ENCODE results near the gene SULT1E1.

Gene SULT1E1, protein sequence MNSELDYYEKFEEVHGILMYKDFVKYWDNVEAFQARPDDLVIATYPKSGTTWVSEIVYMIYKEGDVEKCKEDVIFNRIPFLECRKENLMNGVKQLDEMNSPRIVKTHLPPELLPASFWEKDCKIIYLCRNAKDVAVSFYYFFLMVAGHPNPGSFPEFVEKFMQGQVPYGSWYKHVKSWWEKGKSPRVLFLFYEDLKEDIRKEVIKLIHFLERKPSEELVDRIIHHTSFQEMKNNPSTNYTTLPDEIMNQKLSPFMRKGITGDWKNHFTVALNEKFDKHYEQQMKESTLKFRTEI

DNA sequence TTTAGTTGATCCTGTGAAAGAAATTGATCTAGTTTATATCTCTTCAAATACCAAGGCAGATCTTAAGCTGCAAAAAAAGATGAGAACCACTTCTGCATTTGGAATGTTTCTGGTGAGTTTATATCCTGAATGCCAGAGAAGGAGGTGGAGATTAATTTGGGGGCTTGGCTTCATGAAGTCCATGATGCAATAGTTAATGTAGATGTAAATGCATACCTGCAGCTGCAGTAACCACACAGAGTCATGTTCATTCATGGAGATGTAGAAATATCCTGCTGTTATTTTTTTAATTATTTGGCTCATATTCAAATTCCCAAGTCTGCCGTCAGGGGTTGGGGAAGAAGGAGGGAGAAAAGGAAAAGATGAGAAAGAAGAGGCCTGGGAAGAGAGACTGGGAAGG lies at the start of gene SULT1E1:
Gene SULT1E1 (minus strand): TSS at position 94 of the 400 bp plus-strand sequence. CDS start 2,501 bp downstream, outside the sequence.
- no peak for FAIRE-seq

DNA sequence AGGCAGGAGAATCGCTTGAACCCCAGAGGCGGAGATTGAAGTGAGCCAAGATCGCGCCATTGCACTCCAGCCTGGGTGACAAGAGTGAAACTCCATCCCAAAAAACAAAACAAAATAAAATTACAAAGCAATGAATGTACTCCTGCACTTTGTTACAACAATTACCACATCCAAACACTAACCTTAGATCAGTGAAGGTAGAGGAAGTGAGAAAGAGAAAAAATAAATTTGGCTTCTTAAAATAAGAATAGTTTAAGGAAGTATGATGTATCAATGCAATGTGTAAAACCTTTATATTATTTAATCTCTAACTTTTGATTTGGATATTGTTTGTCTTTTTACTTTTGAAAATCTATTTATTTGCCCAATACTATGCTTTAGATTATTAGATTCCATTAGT lies 49.2 kb upstream of the SULT1E1 start:
- FAIRE-seq = no peak

DNA sequence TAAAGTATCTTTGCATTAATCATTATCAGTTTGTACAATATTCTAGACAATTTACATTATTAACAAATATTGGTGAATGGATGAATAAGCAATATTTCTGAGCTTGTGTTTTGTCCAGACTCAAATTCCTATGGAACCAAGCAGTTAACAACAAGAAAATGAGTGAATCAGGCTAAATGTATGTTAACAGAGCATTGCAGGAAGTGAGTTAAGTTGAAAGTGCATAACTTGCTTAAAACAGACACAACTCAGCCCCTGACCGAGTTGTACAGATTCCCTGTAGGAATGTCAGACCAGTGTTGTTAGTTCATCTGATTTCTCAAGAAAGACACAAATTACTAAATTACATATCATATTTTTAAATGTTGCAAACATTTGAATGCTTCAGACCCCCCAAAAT lies 47.2 kb upstream of the SULT1E1 start:
- no peak for FAIRE-seq

DNA sequence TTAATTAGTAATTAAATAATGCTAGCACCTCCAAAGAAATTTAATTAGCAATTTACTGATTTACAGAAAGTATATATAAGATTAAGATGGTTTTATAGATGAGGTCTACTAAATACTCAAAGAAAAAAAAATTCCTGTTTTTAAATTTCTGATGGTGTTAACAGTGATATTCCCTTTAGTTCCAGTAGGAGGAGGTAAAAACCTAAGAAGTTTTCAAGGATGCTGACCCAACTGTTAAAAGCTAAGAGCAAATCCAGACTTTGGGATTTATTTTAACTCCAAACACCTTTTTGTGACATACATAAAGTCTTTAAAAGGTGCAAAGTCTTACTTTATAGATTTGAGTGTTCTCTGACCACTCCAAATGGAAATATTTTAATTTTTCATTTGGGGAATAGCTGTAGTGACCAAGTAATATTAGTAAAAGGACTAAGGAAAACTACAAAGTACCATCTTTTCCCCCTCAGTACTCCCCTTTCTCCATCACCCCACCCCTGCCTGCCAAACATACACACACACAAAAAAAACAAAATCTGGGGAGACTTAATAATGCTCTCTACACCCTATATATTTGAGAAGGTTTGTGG lies 36.7 kb upstream of the SULT1E1 start:
- peak; percentile 86 for FAIRE-seq

DNA sequence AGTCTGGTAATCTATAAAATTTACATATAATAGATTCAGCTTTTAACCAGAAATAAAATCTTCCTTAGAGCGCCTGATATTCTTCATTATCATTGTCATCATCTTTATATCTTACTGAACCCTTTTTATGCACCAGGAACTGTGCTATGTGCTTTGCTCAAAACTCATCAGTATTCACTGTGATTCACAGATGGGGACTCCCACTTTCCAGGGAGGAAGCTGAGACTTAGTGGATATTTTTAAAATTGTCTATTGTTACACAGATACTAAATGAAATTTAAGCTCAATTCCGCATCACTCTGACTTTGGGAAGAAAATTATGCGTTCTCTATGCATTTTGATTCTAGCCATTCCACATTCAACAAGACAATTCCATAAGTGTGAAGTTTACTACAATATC lies 34.8 kb upstream of the SULT1E1 start:
- FAIRE-seq = no peak

DNA sequence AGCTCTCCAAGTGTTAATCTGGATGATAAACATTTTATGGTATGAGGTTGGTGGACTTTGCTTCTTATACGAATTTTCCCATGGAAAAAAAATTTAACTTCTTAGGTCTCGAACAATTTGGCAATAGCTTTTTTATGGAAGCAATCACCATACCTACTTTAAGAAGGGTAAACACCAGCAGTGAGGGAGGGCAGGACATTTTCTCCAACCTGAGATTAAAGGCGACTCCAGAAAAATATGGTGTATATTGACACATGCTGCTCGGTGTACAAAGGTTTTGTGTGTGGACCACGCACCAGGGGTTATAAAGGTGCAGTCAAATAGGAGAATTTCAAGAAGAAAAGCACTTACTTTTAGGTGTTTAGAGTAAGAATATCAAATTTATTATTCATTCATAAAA lies 34.2 kb upstream of the SULT1E1 start:
- no peak for FAIRE-seq

DNA sequence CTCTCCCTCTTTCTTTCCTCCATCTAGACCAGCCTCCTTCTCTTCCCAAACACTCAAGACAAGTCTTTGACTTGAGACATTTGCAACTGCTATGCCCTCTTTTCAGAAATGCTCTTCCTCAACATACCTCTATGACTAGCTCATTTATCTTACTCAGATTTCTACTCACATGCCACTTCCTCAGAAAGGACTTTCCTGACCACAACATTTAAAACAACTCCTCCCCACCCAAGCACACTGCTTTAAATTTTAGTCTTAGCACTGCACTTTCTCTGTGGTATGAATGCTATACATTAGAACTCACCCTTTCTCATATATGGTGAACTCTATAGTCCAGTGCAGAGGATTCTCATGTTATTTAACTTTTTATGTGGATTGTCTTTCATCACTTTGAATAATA lies 28.4 kb upstream of the SULT1E1 start:
- no peak for FAIRE-seq

- FAIRE-seq = no peak
These were observed 22.2 kb upstream of the SULT1E1 start for GRCh38 chr4:69882150-69882549.

DNA sequence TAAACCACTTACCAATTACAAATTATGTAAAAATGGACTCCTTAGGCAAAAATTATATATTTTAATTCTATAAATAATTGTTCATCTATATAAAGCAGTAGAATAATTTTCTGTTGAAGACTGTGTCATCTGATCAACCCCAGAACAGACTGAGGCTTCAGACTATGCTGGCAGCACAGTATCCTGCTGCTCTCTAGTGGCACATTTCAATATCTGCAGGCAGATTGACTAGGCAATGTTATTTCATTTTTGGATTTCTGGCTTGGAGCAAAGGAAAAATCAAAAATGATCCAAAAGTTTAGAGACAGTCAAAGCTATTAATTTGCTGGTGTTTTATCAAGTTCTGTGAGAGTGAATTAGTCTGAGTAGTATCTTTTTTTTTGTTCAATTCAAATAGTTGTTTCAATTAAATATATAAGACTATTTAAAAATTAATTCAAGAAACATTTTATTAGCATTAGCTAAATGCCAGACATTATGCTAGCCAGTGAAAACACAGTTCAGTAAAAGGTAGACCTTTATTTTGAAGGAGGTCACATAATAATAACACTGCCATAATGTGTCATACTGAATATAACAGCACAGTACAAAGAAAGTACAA lies 21.3 kb upstream of the SULT1E1 start:
- peak; percentile 86 for FAIRE-seq

GRCh38 chr4:69878250-69878649 lies 18.3 kb upstream of the SULT1E1 start:
- no peak for FAIRE-seq

DNA sequence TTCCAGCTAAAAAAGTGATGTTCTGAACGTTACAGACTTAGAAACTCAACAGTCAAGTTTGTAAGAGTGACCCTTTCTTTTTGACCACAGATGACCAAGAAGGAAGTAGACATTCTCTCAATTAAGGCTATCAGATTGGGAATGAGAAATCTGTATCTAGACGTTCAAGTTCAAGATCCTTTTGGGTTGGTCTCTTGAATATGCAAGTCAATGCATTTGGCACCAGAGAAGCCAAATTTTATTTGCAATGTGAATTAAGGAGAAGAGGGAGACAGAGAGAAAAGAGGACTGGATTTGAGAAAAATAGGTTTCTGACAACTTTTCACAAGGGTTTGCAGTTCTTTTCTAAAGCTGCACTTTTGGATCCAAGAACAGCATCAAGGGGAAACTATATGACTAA lies 17.5 kb upstream of the SULT1E1 start:
- FAIRE-seq = no peak

DNA sequence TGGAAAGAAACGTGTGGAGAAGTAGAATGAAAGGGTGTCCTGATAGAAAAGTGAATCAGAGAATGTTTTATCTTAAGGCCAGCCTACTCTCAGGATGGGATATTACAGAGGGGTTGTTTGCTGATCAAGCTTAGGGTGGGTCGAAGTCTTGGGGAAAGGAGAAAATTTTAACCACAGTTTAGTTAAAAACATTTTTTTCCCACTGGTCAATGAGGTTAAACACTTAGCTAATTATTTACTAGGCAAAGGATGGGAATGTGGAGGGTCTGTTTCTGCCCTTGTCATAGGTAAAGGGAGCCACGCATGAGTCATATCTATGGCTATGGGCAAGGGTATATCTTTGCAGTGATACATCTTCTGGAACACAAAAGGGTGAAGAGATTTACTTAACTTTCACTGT lies 16.1 kb upstream of the SULT1E1 start:
- no peak for FAIRE-seq

DNA sequence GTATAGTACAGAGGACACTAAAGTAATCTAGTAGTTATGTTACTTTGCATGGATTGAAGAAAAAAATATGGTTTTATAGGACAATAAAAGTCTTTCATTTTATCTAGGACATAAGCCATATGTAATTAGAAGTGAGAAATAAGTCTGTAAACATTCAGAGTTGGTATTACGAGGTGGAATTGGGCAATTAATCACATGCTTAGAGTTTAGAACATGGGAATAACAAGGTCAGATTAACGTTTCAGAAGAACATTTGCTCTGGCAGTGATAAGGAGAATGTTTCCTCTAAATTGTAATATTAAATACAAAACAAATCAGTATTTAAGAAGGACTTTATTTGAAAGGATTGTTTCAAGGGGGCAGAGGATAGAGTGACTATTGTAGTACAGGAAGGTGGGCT lies 15.6 kb upstream of the SULT1E1 start:
- no peak for FAIRE-seq

GRCh38 chr4:69874507-69874906 lies 14.6 kb upstream of the SULT1E1 start:
- no peak for FAIRE-seq

GRCh38 chr4:69861756-69862155 lies 1.8 kb upstream of the SULT1E1 start:
- no peak for FAIRE-seq

DNA sequence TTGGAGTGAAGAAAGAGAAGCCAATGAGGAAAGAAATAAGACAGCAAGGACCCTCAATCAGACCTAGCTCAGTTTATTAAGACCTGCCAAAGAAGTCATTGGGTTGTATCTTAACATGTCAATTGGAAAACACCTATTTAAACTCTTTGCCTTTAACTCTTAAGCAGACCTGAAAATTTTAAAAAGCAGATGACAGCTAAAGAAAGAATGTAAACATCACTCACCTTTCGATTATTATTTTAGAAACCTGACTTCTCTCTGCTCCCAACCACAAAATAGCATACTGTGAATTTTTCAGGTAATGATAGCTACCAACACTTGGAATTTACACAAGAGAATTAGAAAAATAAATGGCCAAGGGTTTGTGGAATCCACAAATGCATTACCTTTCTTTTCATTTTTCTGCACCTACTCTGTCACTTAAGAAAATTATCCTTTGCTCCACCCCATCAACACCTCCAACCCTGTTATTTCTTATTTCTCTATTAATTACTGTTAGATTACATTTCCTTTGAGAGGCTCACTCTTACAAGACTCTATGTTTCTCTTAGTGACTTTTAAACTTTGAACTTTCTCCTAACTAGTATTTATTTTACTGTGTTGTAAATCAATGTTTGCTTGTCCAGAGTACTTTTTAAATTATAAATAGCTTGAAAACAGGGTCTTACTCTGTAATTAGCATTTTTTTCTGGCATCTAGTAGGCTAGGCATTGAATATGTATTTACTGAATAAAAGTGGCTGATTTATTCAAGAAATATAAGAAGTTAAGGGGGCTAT lies 765 bp upstream of the SULT1E1 start:
- no peak for FAIRE-seq

DNA sequence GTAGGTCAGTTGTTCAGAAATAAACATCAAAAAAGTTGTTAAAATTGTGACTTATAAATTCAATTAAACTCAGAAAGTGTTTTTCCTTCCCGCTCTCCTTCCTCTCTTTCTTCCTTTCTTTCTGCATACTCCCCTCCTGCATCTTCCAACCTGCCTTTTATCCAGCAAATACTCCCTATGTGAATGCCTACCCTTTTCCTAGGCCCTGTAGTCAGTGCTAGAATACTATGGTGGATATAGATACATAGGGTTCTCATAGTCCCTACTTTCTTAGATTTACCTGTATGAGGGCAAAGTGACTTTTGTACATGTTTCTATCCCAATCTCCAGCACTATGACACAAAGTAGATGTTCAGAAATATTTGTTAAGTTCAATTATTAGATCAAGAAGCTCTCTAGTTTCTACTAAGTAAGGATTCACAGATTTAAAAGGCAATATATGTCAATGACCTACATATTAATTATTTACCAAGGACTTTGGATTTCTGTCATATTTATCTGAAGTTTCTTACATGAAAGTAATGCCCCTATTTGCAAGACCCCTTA lies 732 bp downstream of the SULT1E1 start:
- FAIRE-seq = no peak

- no peak for FAIRE-seq
These were observed 1.3 kb downstream of the SULT1E1 start for GRCh38 chr4:69858690-69859089.

DNA sequence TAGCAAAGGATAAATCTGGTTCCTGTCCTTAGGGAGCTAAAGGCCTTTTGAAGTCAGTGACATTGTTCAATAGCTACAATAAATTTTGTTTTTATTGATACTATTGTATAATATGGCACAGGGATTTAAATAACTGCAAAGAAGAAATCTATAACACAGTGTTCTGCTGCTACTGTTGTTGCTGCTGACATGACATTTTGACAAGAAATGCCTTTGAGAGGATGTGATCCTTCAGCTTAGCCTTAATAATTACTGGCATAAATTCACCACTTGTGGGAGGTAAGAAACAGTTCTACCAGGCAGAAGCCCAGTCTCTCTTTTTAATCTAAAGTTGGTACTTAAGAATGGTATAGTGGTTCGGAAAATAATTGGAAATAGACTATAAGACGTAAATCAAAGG lies 4.1 kb downstream of the SULT1E1 start:
- no peak for FAIRE-seq

GRCh38 chr4:69849969-69850368 lies 10.0 kb downstream of the SULT1E1 start:
- FAIRE-seq = no peak

DNA sequence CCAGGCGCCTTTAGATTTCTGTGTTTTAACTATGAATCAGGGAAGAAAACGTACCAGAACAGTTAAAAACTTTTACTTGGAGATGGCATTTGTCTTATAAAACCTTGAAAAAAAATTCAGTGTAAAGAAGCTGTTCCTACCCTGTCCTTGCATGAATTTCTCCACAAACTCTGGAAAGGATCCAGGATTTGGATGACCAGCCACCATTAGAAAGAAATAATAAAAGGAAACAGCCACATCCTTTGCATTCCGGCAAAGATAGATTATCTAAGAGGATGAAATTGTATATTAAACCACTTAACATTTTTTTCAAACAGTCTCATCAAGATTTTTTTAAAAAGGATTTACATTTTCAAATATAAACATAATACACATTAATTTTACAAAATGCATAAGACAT lies 10.6 kb downstream of the SULT1E1 start:
- no peak for FAIRE-seq

GRCh38 chr4:69848028-69848427 lies 11.9 kb downstream of the SULT1E1 start:
- FAIRE-seq = no peak

GRCh38 chr4:69843932-69844331 lies 16.0 kb downstream of the SULT1E1 start:
- no peak for FAIRE-seq
